ENCODE data around the gene DBNDD1.
"Not testable (repeated sequence)": the region's sequence is repeated elsewhere in the genome, so short reads cannot be mapped to it uniquely, and the experiment has no call there.

DBNDD1 gene

GRCh38 chr16:89986600-89986999 is 32.7 kb downstream of the DBNDD1 start:
- DNase-seq, result no peak

DNA sequence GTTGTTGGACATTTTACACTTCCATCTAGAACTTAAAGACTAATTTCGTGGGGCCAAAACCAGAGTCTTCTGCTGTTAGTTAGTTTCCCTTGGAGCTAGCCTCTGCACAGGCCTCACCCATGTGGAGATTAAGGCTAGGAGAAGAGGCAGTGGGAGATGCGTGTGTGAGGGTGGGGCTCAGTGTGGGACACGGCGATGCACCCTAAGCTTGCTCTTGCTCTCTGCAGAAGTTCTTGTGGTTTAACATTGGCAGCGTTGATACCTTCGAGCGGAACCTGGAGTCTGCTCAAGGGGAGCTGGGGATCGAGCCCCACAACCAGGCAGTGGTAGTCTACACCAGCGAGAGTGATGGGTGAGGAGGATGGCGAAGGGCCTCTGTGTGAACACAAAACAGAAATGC is 34.0 kb downstream of the DBNDD1 start:
- DNase-seq, result no peak

- DNase-seq, result no peak
Measured at GRCh38 chr16:89984216-89984615, 35.0 kb downstream of the DBNDD1 start.

DNA sequence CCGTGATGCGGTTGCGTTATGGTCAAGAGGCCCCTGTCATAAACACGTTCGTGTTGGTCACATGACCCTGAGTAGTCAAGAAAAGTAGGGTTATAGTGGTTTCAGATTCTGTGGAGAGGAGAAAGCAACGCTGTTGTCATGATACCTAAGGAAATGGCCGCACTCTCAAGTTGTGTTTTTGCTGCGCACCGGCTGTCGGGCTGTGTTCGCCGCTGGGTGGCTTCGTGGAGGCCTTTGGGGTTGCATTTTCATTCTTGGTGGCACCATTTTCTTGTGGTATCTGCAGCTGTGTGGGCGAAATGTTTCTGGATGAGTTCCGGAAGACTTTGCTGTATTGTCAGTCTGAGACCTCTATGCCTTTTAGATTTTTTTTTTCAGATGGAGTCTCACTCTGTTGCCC is 35.7 kb downstream of the DBNDD1 start:
- no peak for DNase-seq

- no peak for DNase-seq
Measured at GRCh38 chr16:89982318-89982717, 36.9 kb downstream of the DBNDD1 start.

- peak; percentile 49 for DNase-seq
Measured at GRCh38 chr16:89981414-89981813, 37.8 kb downstream of the DBNDD1 start.

DNA sequence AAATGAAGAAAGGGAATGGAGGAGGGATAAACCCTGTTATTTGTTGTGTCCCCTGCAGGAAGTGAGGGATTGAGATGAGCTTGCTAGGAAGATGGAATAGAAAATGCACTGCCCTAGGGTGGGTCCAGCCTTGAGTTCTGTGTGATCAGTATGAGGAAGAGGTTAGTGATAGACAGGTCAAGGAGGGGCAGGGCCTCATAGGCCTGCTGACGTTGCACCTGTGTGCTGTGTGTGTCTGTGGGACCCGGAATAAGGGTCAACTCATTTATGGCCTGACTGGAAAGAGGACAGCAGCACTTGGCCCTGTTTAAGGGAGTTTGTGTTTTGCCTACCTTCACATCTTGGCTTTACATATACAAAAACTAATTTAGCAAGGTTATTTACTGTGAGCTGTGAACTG is 44.4 kb downstream of the DBNDD1 start:
- DNase-seq, result no peak

- DNase-seq, result no peak
Measured at GRCh38 chr16:89973654-89974335, 45.5 kb downstream of the DBNDD1 start.

DNA sequence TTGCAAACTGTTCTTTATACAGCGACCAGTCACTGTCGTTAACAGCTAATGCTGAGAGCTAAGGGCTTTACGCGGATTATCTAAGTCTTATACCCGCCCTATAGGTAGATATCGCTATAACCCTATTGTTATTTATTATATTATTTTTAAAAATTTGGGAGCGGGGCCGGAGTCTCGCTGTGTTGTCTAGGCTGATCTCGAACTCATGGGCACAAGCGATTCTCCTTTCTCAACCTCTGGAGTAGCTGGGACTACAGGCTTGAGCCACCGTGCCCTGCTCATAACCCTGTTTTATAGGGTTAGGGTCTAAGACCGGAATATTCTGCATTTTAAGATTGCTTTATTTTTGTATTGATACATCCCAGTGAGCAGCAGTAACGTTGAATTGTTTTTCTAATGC is 46.0 kb downstream of the DBNDD1 start:
- DNase-seq, result no peak

DNA sequence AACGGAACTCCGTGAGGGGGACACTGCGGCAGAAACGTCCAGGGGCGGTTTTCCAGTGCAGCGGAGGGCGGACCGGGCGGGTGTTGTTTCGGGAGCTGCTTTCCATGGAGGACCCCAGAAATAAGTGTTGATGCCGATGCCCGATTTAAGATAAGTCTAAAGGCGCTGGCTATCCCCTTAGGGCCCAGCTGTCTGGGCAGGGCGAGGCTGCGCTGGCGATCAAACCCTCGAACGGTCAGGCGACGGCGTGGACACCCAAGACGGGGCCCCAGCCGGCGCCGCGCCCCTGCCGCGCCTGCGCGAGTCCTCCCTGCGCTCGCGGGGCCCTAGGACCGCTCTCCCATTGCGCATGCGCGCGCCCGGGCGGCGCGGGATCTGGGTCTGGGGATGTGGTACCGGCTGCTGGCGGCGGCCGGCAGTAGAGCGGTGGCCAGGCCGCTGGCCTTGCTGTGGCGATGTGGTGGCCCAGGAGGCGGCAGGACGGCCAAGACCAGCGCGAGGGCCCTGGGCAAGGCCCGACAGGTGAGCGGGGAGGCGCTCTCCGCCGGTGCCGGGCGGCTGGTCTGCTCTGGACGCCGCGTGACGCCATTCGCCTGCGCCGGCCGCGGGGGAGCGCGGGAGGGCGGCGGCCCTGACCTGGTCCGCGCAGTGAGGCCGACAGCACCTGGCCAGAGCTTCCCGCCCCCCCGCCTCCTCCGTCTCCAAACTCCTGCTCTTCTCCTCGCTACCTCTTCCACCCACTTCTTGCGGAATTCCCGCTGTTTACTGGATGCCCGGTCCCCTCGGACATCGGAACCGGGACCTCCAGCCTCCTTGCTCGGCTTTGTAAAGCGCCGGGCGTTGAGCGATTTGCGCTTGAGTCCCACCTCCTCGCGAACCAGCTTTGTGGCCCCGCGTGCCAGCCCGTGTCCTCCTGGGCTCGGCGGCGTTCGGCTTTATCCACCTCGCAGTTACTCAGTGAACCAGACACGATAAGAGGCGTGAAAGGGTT is 46.7 kb downstream of the DBNDD1 start:
- peak; percentile 99 for DNase-seq

GRCh38 chr16:89971495-89972243 is 47.6 kb downstream of the DBNDD1 start:
- DNase-seq, result no peak

DNA sequence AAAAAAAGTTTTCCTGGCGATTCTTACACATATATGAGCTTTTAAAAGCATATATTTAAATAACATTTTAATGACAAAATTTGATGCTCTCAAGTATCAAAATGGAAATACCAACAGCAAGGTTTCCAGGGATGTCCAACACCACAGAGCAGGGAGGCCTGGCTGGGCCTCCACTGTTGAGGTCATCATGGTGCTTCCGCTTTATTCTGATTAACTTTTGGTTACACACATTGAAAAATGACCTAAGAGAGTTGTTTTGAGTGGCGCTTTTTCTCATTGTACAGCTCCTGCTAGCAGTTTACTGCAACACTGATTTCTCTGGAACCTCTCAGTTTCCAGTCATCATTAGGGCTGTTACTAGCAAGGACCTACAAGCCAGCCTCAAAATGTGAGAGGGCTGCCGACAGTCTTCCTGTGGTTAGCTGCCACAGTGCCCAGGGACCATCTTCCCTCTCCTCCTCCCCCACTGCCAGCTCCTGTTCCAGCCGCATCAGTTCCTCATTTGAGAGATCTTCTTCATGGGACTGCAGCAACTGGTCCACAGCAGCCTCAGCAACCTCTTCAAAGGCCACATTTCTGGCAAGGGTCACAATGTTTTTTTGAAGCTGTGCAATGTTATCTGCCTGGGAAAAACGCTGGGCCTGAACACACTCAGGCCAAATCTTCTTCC is 49.4 kb downstream of the DBNDD1 start:
- DNase-seq, result peak; percentile 59

- not testable (repeated sequence) for DNase-seq
Measured at GRCh38 chr16:89968074-89968473, 51.2 kb downstream of the DBNDD1 start.

GRCh38 chr16:89967436-89967835 is 51.8 kb downstream of the DBNDD1 start:
- peak; percentile 64 for DNase-seq

DNA sequence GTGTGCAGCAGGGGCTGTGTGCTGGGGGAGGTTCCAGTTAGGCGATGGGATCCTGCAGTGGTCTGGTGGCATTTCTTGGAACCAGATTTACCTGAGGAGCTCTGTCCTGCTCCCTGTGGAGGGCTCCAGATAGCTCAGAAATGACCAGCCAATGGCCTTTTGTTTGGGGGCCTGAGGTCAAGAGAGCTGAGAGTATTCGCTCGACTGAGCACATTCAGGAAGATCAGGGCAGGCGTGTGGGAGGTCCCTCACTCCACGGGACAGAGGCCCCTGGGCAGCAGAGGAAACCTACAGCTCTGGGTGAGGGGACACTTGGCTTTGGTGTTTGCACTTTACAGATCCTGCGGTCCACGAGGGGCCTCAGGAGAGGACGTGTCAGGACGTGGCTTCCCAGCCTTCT is 52.5 kb downstream of the DBNDD1 start:
- DNase-seq, result no peak

DNA sequence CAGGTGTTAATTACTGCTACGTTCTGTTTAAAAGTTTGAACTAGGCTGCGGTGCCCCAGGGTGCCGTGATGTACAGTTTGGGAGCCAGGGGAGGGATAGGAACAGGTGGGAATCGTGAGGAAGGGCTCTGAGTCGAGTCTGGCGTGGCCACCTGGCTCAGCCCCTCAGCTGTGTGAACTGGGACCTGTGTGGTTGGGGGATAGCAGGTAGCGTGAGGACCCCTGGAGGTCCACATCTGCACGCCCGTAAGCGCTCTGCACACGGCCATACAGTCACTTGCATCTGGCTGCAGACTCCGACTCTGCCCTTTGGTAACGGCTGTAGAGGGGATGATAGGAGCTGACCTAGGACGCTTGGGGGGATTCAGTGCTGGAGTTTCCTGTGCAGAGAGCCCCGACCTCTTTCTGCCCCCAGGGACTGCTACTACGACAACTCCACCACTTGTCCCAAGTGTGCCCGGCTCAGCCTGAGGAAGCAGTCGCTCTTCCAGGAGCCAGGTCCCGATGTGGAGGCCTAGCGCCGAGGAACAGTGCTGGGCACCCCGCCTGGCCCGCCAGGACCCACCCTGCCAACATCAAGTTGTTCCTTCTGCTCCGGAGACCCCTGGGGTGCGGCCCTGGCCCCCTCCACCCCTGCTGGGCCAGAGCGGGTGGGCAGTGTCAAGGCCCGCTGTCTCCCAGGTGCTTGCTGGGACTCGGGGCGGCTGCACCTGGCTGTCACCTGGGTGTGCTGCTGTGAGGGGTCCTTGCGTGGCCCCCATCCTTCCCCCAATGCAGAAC is 53.6 kb downstream of the DBNDD1 start:
- DNase-seq, result no peak

DNA sequence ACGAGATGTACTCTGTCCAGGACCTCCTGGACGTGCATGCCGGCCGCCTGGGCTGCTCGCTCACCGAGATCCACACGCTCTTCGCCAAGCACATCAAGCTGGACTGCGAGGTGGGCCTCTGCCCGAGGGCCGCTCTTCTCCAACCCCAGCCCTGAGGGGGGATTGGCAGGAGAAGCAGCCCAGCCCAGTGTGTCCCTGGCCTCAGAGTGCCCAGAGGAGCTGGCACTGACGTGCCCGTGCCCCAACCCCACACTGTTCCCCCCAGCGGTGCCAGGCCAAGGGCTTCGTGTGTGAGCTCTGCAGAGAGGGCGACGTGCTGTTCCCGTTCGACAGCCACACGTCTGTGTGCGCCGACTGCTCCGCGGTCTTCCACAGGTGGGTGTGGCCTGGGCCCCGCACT is 55.1 kb downstream of the DBNDD1 start:
- no peak for DNase-seq

GRCh38 chr16:89962754-89963498 is 56.3 kb downstream of the DBNDD1 start:
- DNase-seq, result no peak

- no peak for DNase-seq
Measured at GRCh38 chr16:89961920-89962319, 57.3 kb downstream of the DBNDD1 start.

- no peak for DNase-seq
Measured at GRCh38 chr16:89960966-89961365, 58.3 kb downstream of the DBNDD1 start.

DNA sequence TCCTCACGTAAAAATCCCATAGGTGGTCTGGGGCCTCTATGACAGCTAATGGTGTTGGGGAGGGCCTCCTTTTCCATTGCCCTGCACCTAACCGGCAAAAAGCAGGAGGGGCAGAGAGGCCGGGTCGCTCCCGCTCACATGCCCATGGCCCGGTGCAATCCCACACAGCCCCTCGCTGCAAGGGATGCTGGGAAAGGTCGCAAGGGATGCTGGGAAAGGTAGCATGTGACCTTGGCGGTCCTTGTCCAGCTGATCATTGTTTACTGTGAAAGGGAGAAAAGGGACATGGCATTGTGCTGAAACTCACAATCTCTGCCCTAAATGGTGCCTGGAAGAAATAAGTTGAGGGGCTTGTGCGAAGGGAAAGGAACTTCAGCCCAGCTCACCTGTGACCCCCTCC is 60.7 kb downstream of the DBNDD1 start:
- no peak for DNase-seq

Measured in suppressor macrophage treated with lipopolysaccharide for 4 hours (primary cell).